ENCODE measurements around the gene HECTD3.
"Not testable (repeated sequence)": the region's sequence is repeated elsewhere in the genome, so short reads cannot be mapped to it uniquely, and the experiment has no call there.

The HECTD3 gene

GRCh38 chr1:45013551-45014209, 2.6 kb upstream of the HECTD3 start:
- no peak for DNase-seq

- peak; percentile 31 for DNase-seq
Observed at GRCh38 chr1:45012639-45013278, 1.6 kb upstream of the HECTD3 start.

- DNase-seq = peak; percentile 92
Observed at GRCh38 chr1:45011837-45012638, 914 bp upstream of the HECTD3 start, which contains the start of gene UROD. TSS of gene UROD (plus strand) at chr1:45012254. CDS start at chr1:45012266, 12 bp downstream.

- DNase-seq = peak; percentile 28
Observed at GRCh38 chr1:45009956-45010854, 919 bp downstream of the HECTD3 start.

- no peak for DNase-seq
Observed at GRCh38 chr1:45009296-45009865, 1.7 kb downstream of the HECTD3 start.

- no peak for DNase-seq
Observed at GRCh38 chr1:45008516-45008915, 2.6 kb downstream of the HECTD3 start.

- DNase-seq = no peak
Observed at GRCh38 chr1:45008076-45008475, 3.0 kb downstream of the HECTD3 start.

GRCh38 chr1:45007311-45007710, 3.8 kb downstream of the HECTD3 start:
- no peak for DNase-seq

GRCh38 chr1:45005761-45006160, 5.4 kb downstream of the HECTD3 start:
- no peak for DNase-seq

- no peak for DNase-seq
Observed at GRCh38 chr1:45004281-45004920, 6.7 kb downstream of the HECTD3 start.

GRCh38 chr1:45003741-45004140, 7.4 kb downstream of the HECTD3 start:
- DNase-seq = no peak

GRCh38 chr1:45002650-45003645, 8.2 kb downstream of the HECTD3 start:
- no peak for DNase-seq

GRCh38 chr1:45001576-45001975, 9.5 kb downstream of the HECTD3 start:
- not testable (repeated sequence) for DNase-seq

GRCh38 chr1:45001011-45001481, 10.1 kb downstream of the HECTD3 start:
- DNase-seq = no peak

- DNase-seq = no peak
Observed at GRCh38 chr1:44999232-44999631, 11.9 kb downstream of the HECTD3 start.

- DNase-seq = no peak
Observed at GRCh38 chr1:44995467-44996238, 15.5 kb downstream of the HECTD3 start.

GRCh38 chr1:44994309-44994898, 16.7 kb downstream of the HECTD3 start:
- DNase-seq = no peak

GRCh38 chr1:44988531-44989156, 22.5 kb downstream of the HECTD3 start:
- DNase-seq = no peak

All from NCI-H2107 (cell line).